ENCODE results near the gene CARD19. TPM values are rescaled to one million over a fixed set of nuclear protein-coding genes. Genes with fewer than 3 reads are reported as not detected.
A peak's percentile ranks its signal among the peaks of the same experiment; 100 is the strongest.

Gene CARD19
- total and polyA plus RNA-seq, 2 of the 8 experiments (the other 6 are each of a cell fraction or from before 2014, with no cell fraction given): 21.2 to 112 TPM

- Histone ChIP-seq H4K8ac (ENCODE audit: extremely low read depth, insufficient read depth, low read length) (no peak overlapping the region), H3K9me3 (ENCODE audit: insufficient read depth in 2 of 2, low read depth in 1 of 2, low read length in 1 of 2) (no peaks in the 10 kb centered on the region), H2BK15ac (ENCODE audit: low read length) (no peak overlapping the region), H3K79me2 (ENCODE audit: control insufficient read depth in 1 of 2, insufficient read depth in 2 of 2, low read length in 2 of 2) (no peaks in the 10 kb centered on the region), H2BK5ac (ENCODE audit: low read depth, low read length) (no peak overlapping the region), H3K27ac (ENCODE audit: low read depth, low read length) (no peak overlapping the region; the same call in 1 of the 2 replicates), H3K4ac (replicated peaks; ENCODE audit: insufficient read length, low read depth, low read length) (no peak overlapping the region), H3K4me3 (ENCODE audit: extremely low read depth in 1 of 4, insufficient read depth in 2 of 4, low read depth in 3 of 4, low read length in 4 of 4) (no peak overlapping the region), H2BK120ac (replicated peaks; ENCODE audit: low read depth, low read length) (no peak overlapping the region), H3K4me2 (ENCODE audit: insufficient read depth in 1 of 2, low read depth in 2 of 2, low read length in 2 of 2) (no peak overlapping the region), H4K5ac (ENCODE audit: insufficient read length, low read depth, low read length) (no peak overlapping the region), H3K27me3 (replicated peaks in 1 of 4; ENCODE audit: control insufficient read depth in 3 of 4, extremely low read depth in 1 of 4, insufficient read depth in 3 of 4, low read length in 3 of 4) (no peaks in the 10 kb centered on the region; a peak in 1 of 7 replicates), H4K91ac (replicated peaks; ENCODE audit: insufficient read length, low read length) (peak overlapping the region; percentile 91), H3K4me1 (replicated peaks in 1 of 4; ENCODE audit: control insufficient read depth in 3 of 4, insufficient read depth in 4 of 4, low read length in 3 of 4) (peaks cover 0 to 9% (median 7%) of the 10 kb centered on the region in 4 experiments; a peak in 6 of 7 replicates), H3K56ac (replicated peaks; ENCODE audit: insufficient read length, low read depth, low read length) (no peak overlapping the region), H3K23me2 (ENCODE audit: low read depth, low read length) (peaks cover 3% of the 10 kb centered on the region; the same call in 1 of the 2 replicates), H2BK12ac (ENCODE audit: low read depth, low read length) (no peak overlapping the region), H3K9ac (replicated peaks in 1 of 4; ENCODE audit: extremely low read depth in 1 of 4, low read depth in 3 of 4, low read length in 3 of 4) (no peak overlapping the region), H2AK5ac (ENCODE audit: low read depth, low read length) (no peak overlapping the region), H3K23ac (ENCODE audit: insufficient read length) (no peak overlapping the region), H4K20me1 (replicated peaks in 1 of 2; ENCODE audit: control insufficient read depth in 1 of 2, insufficient read depth in 2 of 2, low read length in 2 of 2) (peaks cover 0 to 13% of the 10 kb centered on the region in 2 experiments), H2BK20ac (ENCODE audit: low read length) (no peak overlapping the region), H3K14ac (ENCODE audit: insufficient read length) (no peak overlapping the region), H2AFZ (ENCODE audit: low read length) (no peak overlapping the region), H3K36me3 (ENCODE audit: control insufficient read depth in 2 of 4, insufficient read depth in 4 of 4, low read length in 3 of 4) (peaks cover 0 to 4% (median 0%) of the 10 kb centered on the region in 4 experiments; a peak in 1 of 8 replicates), H3K79me1 (ENCODE audit: low read depth, low read length) (peaks cover 2% of the 10 kb centered on the region), H3K18ac (ENCODE audit: extremely low read depth, low read length) (no peak overlapping the region)
- DNase-seq (ENCODE audit: low read depth in 1 of 2, low spot score in 2 of 2) (no peak), FAIRE-seq (no peak)
- ChIA-PET POLR2A (ENCODE audit: partially characterized antibody) (interaction anchor here (1.0 to 2.0 kb wide), 5 partner anchors 9 to 14 kb away, joined by 3 to 6 read pairs (median 4); partner anchors contain the start of gene NINJ1), CTCF (ENCODE audit: partially characterized antibody) (interaction anchor here (0.7 to 8.5 kb wide), 18 partner anchors 7 to 192 kb away, joined by 3 to 96 read pairs (median 4); no protein-coding TSS in a partner anchor)
- TF ChIP-seq ASH2L (IDR thresholded peaks at IDR 0.05; ENCODE audit: low read length) (no peak), GABPA (IDR thresholded peaks at IDR 0.05; ENCODE audit: borderline replicate concordance, insufficient read depth, low read length) (no peak), RAD21 (IDR thresholded peaks at IDR 0.05 in 1 of 2, conservative IDR thresholded peaks at IDR 0.05 in 1 of 2; ENCODE audit: low read depth in 2 of 2, low read length in 2 of 2) (peak; percentile 24 to 45; a peak in 3 of 4 replicates), TBP (IDR thresholded peaks at IDR 0.05; ENCODE audit: low read depth, low read length) (no peak)
- TF ChIP-seq, protein P1, sequence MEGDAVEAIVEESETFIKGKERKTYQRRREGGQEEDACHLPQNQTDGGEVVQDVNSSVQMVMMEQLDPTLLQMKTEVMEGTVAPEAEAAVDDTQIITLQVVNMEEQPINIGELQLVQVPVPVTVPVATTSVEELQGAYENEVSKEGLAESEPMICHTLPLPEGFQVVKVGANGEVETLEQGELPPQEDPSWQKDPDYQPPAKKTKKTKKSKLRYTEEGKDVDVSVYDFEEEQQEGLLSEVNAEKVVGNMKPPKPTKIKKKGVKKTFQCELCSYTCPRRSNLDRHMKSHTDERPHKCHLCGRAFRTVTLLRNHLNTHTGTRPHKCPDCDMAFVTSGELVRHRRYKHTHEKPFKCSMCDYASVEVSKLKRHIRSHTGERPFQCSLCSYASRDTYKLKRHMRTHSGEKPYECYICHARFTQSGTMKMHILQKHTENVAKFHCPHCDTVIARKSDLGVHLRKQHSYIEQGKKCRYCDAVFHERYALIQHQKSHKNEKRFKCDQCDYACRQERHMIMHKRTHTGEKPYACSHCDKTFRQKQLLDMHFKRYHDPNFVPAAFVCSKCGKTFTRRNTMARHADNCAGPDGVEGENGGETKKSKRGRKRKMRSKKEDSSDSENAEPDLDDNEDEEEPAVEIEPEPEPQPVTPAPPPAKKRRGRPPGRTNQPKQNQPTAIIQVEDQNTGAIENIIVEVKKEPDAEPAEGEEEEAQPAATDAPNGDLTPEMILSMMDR (IDR thresholded peaks at IDR 0.05; ENCODE audit: control extremely low read depth in 1 of 3, insufficient read depth in 1 of 3, low read depth in 1 of 3, low read length in 3 of 3): peak in 2 of 3 experiments; percentile 27 to 49; a peak in 2 of 4 replicates
- TF ChIP-seq, protein P2, sequence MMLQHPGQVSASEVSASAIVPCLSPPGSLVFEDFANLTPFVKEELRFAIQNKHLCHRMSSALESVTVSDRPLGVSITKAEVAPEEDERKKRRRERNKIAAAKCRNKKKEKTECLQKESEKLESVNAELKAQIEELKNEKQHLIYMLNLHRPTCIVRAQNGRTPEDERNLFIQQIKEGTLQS (IDR thresholded peaks at IDR 0.05; ENCODE audit: insufficient read depth, low read depth, low read length): no peak
- TF ChIP-seq, protein P3, sequence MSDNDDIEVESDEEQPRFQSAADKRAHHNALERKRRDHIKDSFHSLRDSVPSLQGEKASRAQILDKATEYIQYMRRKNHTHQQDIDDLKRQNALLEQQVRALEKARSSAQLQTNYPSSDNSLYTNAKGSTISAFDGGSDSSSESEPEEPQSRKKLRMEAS (IDR thresholded peaks at IDR 0.05): no peak
- WGBS, 2 experiments (ENCODE audit: extremely low coverage in 1 of 2, insufficient coverage in 1 of 2, insufficient read length in 1 of 2, insufficient replicate concordance in 2 of 2, low coverage in 1 of 2, low lambda C conversion rate in 2 of 2, missing lambda C conversion rate in 1 of 2): 90% methylated on average over 21 of the region's 23 CpGs; no CpG with 5 or more reads in 1 of the 2 experiments
These were observed 24.2 kb downstream of the CARD19 start for GRCh38 chr9:93119953-93120845.

Measured in H1 (cell line).